ENCODE measurements around the gene AP2A2.
A peak's percentile ranks its signal among the peaks of the same experiment; 100 is the strongest.

AP2A2 gene

GRCh38 chr11:889257-889656 is 36.4 kb upstream of the AP2A2 start:
- Histone ChIP-seq H3K27me3 (replicated peaks) (no peaks in the 10 kb centered on the region), H3K36me3 (replicated peaks) (no peaks in the 10 kb centered on the region), H3K4me3 (ENCODE audit: low read depth, low read length) (no peak overlapping the region), H3K27ac (no peak overlapping the region)
- no peak for DNase-seq
- in situ Hi-C loops (cut with HindIII; ENCODE audit: low pct_ligation_motif_present, low sequenced_read_pairs), result no loop called here
- TF ChIP-seq CTCF (IDR thresholded peaks at IDR 0.05; ENCODE audit: low read depth, low read length, missing control alignments), result no peak

GRCh38 chr11:889687-890475 is 35.8 kb upstream of the AP2A2 start:
- no peaks in the 10 kb centered on the region for H3K27me3 ChIP-seq (replicated peaks)
- no peaks in the 10 kb centered on the region for H3K36me3 ChIP-seq (replicated peaks)
- DNase-seq, result no peak
- H3K27ac ChIP-seq, result no peak overlapping the region
- no peak for TF ChIP-seq CTCF (IDR thresholded peaks at IDR 0.05; ENCODE audit: low read depth, low read length, missing control alignments)
- H3K4me3 ChIP-seq (ENCODE audit: low read depth, low read length), result no peak overlapping the region
- in situ Hi-C loops (cut with HindIII; ENCODE audit: low pct_ligation_motif_present, low sequenced_read_pairs), result no loop called here

GRCh38 chr11:890794-891540 is 34.7 kb upstream of the AP2A2 start:
- Histone ChIP-seq H3K27me3 (replicated peaks) (no peaks in the 10 kb centered on the region), H3K27ac (no peak overlapping the region), H3K4me3 (ENCODE audit: low read depth, low read length) (no peak overlapping the region), H3K36me3 (replicated peaks) (no peaks in the 10 kb centered on the region)
- in situ Hi-C loops (cut with HindIII; ENCODE audit: low pct_ligation_motif_present, low sequenced_read_pairs), result no loop called here
- no peak for TF ChIP-seq CTCF (IDR thresholded peaks at IDR 0.05; ENCODE audit: low read depth, low read length, missing control alignments)
- DNase-seq, result no peak

- Histone ChIP-seq H3K4me3 (ENCODE audit: low read depth, low read length) (no peak overlapping the region), H3K36me3 (replicated peaks) (no peaks in the 10 kb centered on the region), H3K27me3 (replicated peaks) (no peaks in the 10 kb centered on the region), H3K27ac (no peak overlapping the region)
- DNase-seq, result no peak
- in situ Hi-C loops (cut with HindIII; ENCODE audit: low pct_ligation_motif_present, low sequenced_read_pairs), result no loop called here
- no peak for TF ChIP-seq CTCF (IDR thresholded peaks at IDR 0.05; ENCODE audit: low read depth, low read length, missing control alignments)
Measured at GRCh38 chr11:893008-893654, 32.5 kb upstream of the AP2A2 start.

GRCh38 chr11:894575-895201 is 31.0 kb upstream of the AP2A2 start:
- TF ChIP-seq CTCF (IDR thresholded peaks at IDR 0.05; ENCODE audit: low read depth, low read length, missing control alignments), result peak; percentile 39
- in situ Hi-C loops (cut with HindIII; ENCODE audit: low pct_ligation_motif_present, low sequenced_read_pairs), result no loop called here

More at GRCh38 chr11:894575-895201, 31.0 kb upstream of the AP2A2 start:
- DNase-seq, result no peak
- H3K4me3 ChIP-seq (ENCODE audit: low read depth, low read length), result no peak overlapping the region
- peaks cover 15% of the 10 kb centered on the region for H3K36me3 ChIP-seq (replicated peaks)
- no peaks in the 10 kb centered on the region for H3K27me3 ChIP-seq (replicated peaks)
- H3K27ac ChIP-seq, result no peak overlapping the region
